Hypothalamus (tissue), 51 donors: ENCODE results near the gene OPCML.

ENCODE experiments used
- DNase-seq, 51 donors: peaks; one replicate each; lab custom pipeline; 2025; lab: John Stamatoyannopoulos, UW

OPCML gene

GRCh38 chr11:133156986-133157745 lies 375.1 kb downstream of the OPCML start:
- peak in 9 of 51 donors; percentile 2 to 33 (median 11) for DNase-seq

- no peak for DNase-seq
Observed at GRCh38 chr11:133154781-133155180, 377.5 kb downstream of the OPCML start.

GRCh38 chr11:133154076-133154475 lies 378.2 kb downstream of the OPCML start:
- DNase-seq = no peak

DNA sequence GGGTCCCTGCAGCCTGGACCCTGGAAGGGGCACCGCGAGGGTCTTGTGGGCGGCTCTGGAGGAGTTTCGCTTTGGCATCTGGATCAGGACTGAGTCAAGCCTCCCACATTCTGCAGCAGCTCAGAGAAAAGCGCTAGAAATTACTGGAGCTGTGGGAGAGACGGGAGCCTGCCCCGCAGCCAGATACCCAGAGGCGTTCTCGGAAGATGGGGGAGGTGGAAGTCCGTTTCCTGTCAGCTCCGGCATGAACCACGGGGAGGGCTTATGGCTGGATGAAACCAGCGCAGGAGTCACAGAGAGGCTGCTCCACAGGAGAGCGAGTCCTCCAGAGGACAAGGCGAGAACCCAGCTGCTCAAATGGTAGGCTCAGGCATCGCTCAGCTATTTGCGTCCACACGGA lies 379.3 kb downstream of the OPCML start:
- peak in 2 of 51 donors; percentile 23 to 39 for DNase-seq

DNA sequence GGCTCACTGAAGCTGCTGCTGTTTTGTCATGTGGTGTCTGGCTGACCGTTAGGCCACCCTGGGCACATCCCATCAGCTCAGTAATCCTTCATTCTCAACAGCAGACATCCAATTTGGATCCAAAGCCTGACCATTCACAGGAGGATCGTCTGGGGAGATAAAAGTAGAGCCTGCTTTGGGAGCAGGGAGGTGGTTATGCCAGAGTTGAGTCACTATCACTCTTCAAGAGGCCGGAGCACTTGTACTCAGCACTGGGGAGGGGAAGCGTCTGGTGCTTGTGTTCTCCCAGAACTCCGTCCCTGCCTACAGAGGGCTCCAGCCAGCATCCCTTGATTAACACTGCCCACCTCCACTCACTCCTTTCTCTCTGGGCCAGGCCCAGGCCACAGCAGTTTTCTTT lies 382.6 kb downstream of the OPCML start:
- DNase-seq = no peak

GRCh38 chr11:133147625-133148024 lies 384.7 kb downstream of the OPCML start:
- DNase-seq = no peak

- DNase-seq = no peak
Observed at GRCh38 chr11:133146697-133147306, 385.5 kb downstream of the OPCML start.

DNA sequence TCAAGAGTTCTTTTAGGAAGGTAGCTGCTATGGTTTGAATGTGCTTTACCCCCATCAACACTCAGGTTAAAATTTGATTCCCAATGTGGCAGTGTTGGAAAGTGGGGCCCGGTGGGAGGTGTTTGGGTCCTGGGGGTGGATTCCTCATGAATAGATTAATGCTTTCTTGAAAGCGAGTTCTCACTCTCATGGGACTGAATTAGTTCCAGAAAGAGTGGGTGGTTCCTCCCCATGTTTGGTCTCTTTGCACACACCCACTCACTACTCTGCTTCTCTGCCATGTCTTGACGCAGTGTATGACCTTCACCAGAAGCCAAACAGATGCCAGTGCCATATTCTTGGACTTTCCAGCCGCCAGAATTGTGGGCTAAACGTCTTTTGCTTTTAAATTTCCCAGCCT lies 394.4 kb downstream of the OPCML start:
- DNase-seq = no peak

DNA sequence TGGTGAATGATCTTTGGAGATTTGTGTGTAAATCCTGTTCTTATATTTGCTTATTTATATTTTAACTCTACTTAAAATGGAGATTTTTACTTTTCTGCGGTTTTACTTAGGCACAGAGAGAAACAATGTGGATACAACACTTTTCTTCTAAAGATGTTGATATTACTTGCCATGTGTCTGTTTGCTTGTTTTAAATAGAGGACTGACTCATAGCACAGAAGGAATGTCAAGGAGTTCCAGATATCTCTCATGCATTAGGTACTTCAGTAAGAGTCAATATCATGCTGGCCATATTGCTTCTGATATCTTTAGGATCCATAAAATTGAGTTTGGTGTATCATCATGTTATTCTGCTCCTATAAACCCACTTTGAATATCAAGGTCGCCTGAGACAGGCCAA lies 395.0 kb downstream of the OPCML start:
- no peak for DNase-seq

DNA sequence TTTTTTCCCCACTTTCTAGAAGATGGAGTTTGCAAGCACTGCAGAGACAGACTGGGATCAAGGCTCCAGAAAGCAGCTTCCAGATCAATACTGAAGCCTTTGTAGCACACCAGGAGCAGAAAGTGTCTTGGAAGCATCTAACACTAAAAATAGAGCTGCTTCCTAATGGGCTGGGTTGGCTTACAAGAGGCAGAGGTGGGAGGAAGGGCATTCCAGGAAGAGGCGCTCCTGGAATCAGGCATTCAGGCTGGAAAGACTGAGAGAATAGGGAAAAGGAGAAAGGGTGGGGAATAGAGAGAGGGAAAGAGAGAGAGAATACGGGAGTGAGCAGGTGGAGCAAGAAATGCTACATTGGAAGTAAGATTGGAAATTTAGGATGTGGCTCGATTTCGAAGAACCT lies 395.9 kb downstream of the OPCML start:
- DNase-seq = no peak

DNA sequence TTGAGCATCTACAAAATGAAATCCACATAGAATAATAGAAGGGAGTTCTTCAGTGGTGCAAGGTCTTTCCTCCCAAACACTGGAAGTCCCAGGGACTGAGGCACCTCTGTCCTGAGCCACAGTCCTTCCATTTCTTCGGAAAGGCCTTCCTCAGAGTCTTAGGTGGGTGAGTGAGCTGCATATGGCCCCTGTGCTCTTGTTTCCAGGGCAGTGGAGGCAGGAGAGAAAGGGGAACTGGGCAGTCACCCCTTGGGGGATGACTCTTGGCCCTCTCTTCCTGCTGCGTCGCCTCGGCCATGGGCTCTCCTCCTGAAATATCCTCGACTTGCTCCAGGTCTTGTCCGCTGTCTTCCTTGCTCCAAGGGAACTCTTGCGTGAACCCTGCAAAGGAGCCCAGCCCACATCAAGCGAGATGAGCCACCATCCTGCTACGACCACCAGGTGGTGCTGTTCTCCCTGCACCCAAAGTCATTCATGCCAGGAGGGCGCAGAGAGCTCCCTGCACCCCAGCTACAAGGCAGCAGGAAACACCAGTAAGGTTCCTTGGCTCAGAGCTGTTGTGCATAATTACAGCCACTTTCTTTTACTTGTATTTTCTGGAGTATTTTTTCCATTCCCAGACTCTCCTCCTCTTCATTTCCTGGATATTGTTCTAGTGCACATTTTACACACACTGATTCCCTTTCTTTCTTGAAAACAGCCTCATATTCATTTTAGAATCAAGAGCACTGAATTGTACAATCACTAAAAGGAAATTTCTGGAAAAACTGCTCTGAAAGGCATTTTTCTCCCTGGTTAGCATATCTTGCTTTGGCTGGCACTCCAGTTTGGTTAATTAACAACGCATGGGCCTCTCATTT lies 397.8 kb downstream of the OPCML start:
- peak in 43 of 51 donors; percentile 1 to 76 (median 27) for DNase-seq

- no peak for DNase-seq
Observed at GRCh38 chr11:133133606-133134005, 398.7 kb downstream of the OPCML start.

GRCh38 chr11:133133050-133133449 lies 399.3 kb downstream of the OPCML start:
- no peak for DNase-seq

DNA sequence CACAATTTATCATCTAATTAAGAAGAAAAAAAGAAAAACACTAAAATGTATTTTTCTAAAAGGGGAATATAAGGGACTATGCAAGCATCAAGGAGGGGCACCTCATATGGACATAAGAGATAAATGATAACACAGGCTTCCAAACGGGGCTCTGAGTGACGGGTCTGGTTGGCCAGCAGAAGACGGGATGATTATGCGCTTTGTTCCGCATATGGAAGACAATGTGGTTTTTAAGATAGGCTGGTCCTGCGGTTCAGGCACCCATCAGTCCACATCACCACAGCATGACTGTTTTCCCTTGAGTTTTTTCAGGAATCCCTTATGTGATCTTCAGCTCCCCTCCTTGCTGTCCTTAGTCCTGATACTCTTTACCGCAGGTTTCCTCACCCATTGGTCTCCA lies 404.6 kb downstream of the OPCML start:
- DNase-seq = no peak

DNA sequence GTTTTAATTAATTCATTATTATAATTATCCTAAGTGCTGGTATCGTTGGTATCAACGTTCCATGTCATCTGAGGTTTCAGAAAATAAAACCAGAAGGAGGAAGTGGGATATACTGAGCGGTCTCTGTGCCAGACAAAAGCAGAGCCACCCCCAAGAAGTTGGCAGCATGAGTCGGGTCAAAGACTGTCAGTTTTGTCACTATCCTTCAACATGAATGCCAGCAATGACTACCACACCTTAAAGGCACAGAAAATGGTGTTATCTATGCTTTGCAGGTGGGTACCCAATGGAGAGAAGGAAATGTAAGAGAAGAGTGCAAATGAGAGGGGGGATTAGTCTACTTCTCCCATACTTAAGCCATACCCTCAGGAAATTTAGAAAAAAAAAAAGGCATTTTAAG lies 408.5 kb downstream of the OPCML start:
- no peak for DNase-seq

DNA sequence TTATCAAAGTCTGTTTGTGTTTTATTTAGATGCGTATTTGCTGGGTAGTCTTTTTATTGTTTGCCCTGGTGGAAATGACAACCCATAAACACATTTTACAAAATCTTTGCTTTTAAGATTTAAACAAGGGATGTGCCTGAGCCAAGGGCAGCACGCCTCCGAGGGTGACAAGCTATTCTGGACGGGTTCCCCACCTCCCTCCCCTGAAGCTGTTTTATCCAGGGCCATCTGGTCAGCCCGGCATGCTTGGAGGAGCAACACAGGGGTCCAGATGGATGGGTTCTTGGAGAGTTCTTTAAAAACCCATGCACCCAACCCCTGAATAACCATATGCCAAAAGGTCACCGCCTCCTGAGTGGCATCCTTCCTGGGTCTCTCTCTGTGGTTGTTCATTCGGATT lies 408.9 kb downstream of the OPCML start:
- DNase-seq = no peak

DNA sequence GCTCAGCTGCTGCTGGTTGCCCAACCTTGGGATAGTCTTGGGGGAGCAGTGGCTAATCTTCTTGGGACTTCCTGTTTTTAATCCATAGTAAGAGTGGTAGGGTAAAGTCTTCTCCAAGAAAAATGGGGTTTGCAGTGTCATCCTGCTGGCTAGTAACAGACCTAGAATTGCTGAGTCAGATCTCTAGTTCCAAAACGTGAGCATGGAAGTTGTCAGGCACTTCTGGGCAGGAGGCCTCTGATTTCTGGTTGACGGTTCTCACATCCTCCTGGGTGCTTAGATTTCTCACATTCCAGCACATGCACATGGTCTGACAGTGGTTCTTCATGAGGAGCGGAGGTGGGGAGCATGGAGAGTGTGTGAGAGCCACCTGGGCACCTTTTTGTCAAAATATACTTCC lies 410.0 kb downstream of the OPCML start:
- no peak for DNase-seq

DNA sequence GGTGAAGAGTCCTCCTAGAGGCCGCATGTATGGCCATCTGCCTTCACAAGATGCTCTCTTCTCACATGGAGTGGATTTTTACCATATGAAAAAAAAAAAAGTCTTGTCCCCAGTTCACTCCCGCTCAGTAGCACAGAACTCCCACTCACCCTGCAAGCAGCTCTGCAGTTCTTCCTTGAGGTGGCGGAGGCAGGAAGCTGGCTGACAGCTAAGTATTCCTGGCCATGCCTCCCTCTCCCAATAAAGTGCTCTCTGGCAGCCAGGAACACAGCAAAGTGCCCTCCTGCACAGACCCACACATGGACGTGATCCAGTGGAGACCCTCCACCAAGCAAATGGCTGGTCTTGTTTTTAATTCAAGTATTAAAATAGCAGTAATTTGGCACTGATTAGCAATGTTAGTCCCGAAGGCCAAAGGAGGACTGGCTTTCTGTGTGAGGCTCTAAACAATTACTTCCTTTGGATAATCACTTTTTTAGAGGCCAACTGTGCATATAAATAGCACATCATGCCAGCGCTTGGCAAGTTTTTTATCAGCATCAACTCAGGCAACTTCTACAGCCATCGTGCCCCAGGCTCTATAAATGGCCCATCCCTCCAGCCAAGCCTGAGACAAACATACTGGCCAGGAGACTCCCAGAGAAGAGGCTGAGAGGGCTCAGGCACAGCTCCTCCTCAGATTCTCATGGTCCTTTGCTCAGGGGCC lies 413.6 kb downstream of the OPCML start:
- peak in 2 of 51 donors; percentile 4 to 5 for DNase-seq

- DNase-seq = no peak
Observed at GRCh38 chr11:133115099-133115498, 417.2 kb downstream of the OPCML start.

- DNase-seq = peak in 1 of 51 donors; percentile 44
Observed at GRCh38 chr11:133107763-133108162, 424.5 kb downstream of the OPCML start.

- DNase-seq = no peak
Observed at GRCh38 chr11:133107136-133107535, 425.2 kb downstream of the OPCML start.
